ENCODE data around the gene RDH13.
"Not testable (repeated sequence)": the region's sequence is repeated elsewhere in the genome, so short reads cannot be mapped to it uniquely, and the experiment has no call there.

RDH13 gene

DNA sequence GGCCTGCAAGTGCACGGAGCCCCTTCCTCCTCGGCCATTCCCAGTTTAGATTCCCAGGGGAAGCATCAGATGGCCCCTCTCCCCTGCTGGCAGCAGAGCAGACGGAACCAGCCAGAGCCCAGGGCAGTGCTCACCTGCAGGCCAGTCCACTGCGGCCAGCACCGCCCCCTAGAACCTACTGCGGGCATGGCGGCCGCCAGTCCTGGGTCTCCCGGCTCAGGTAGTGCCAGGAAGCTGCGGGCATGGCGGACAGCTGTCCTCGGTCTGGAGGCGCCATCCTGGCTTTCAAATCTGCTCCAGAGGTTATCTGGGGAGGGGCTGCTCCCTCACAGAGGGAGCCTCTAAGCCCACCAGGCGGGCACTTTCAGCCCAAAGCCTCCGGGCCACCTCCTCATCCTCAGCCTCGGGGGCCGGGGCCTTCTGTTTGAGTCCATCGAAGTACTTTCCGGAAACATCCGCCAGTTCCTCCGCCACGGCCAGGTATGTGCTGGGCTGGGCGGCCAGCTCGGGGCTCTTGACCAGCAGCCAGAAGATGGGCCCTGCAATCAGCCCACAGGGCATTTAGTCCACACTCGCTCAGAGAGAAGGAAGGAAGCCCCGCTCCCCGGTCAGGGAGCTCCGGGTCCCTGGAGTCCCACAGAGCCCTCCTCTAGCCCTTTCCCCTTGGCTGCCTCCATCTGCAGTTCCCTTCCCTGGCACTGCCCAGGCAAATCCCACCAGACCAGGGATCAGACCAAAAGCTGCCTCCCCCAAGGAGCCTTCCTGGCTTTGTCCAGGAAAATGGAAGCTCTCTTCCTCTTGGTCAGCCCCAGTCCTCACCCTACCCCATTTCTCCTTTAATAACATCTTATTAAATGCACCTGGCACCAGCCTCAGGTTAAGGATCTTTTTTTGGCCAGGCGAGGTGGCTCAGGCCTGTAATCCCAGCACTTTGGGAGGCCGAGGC lies 17.9 kb downstream of the RDH13 start:
- no peak for DNase-seq (ENCODE audit: low spot score)

DNA sequence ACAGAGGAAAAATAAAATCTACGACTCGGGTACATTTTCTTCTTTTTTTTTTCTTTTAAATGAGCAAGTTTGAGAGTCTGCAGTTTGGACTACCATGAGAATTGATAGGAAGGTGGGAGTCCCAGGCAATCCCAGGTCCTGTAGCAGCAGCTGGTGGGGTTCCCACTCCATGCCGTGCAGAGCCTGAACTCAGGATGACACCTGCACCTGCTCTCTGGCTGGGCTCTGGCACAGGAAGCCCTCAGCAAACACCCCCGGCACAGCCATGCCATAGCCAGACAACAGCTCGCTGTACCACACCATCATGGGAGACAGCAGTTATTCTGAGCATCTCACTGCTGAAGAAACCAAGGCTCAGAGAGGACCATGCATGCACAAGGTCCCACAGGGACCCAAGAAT lies 18.7 kb downstream of the RDH13 start:
- DNase-seq (ENCODE audit: low spot score): no peak

DNA sequence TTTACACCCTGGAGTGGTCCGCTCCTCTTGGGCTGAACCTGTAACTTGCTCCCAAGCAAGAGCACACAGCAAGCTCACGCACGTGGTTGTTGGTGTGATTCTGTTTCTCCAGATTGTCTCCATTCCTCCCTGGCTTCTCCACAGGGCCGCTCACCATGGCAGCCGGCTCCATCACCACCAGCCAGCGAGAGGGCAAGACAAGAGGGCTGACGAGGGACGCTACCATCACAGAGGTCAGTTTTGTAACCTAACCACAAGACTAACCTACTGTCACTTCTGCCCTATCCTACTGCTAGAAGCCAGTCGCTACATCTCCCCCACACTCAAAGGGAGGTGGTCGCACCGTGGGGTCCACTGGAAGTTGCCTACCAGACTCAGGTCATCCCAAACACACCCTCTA lies 20.3 kb downstream of the RDH13 start:
- no peak for DNase-seq (ENCODE audit: low spot score)

DNA sequence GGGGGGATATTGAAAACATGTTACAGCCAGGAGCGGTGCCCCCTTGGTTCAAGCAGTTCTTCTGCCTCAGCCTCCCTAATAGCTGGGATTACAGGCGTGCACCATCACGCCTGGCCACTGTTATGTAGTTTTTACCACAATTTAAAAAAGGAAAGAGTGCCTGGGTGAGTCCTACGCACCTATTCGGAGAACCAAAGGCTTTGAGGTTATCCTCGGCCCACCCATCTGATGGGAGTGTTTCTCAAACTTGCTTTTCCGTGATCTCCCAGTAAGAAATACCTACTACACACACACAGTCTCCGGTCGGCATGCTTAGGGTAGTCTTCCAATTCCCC lies 20.6 kb downstream of the RDH13 start:
- no peak for DNase-seq (ENCODE audit: low spot score)

DNA sequence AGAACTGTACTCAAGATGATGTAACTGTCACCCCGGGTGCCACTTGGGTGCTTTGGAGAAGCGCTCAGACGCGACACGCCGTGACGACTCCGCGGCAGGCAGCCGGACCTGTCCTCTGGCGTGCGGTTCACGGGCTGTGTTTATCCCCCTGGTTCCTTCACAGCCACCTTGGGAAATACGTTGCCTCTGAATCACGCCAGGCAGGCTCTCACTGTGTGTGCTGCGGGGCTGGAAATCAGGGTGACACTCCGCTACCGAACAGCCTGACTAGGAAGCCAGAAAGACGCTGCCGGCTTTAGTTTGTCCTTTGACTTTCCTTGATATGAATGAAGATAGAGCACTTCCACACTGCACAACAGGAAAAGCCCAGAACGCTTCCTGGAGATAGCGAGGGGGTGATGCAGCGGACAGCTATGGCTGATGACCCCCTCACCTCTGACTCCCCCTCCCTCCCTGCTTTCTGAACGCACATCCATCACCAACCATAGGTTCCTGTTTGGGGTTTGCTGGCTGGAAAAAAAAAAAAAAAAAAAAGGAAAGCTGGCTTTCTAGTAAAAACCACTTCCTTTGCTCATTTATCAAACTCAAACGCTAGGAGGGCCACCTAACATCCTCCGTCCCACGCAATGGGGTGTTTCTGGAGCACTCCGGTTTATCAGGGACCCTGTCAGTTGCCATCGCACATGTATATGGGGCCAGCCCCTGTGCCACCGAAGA lies 21.2 kb downstream of the RDH13 start:
- no peak for DNase-seq (ENCODE audit: low spot score)

DNA sequence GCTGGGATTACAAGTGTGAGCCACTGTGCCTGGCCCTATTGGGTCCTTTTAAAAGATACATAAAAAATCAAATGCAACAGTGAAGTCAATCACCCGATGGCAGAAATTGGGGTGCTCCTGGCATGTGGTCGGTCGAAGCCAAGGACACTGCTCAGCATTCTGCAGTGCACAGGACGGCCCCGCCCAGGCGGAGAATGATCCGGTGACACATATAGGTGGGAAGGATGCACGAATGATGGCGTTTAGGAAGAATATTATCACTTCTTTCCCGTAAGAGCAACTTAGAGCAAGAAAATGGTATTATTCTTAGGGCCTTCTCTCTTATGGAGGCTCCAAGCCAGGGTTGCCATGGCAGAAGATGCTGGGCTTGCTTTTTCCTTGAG lies 21.7 kb downstream of the RDH13 start:
- DNase-seq (ENCODE audit: low spot score): no peak

DNA sequence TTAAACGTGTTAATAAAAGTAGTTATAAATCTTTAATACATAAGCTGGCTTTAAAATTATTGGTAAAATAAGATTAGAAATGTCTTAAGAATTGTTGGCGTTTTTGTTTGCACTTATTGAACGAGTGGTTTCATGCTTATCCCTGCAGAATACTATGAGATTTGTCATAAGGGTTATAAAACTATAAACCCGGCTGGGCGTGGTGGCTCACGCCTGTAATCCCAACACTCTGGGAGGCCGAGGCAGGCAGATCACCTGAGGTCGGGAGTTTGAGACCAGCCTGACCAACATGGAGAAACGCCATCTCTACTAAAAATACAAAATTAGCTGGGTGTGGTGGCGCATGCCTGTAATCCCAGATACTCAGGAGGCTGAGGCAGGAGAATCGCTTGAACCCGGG lies 22.3 kb downstream of the RDH13 start:
- DNase-seq (ENCODE audit: low spot score): not testable (repeated sequence)

DNA sequence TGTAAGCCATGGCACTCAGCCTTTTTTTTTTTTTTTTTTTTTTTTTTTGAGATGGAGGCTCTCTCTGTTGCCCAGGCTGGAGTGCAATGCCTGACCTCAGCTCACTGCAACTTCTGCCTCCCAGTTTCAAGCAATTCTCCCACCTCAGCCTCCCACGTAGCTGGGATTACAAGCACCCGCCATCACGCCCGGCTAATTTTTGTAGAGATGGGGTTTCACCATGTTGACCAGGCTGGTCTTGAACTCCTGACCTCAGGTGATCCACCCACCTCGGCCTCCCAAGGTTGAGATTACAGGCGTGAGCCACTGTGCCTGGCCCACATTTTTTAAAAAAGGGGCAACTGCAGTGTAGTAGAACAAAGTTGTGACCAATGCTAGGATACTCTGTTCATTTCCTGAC lies 25.3 kb downstream of the RDH13 start:
- DNase-seq (ENCODE audit: low spot score): not testable (repeated sequence)

DNA sequence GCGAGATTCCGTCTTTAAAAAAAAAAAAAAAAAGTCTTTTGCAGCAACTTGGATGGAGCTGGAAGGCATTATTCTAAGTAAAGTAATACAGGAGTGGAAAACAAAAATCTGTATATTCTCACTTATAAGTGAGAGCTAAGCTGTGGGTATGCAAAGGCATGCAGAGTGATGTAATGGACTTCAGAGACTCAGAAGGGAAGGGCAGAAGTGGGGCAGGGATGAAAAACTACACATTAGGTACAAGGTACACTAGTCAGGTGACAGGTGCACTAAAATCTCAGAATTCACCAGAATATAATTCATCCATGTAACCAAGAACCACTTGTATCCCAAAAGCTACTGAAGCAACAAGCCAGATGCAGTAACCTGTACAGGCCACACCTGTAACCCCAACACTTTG lies 26.9 kb downstream of the RDH13 start:
- no peak for DNase-seq (ENCODE audit: low spot score)

DNA sequence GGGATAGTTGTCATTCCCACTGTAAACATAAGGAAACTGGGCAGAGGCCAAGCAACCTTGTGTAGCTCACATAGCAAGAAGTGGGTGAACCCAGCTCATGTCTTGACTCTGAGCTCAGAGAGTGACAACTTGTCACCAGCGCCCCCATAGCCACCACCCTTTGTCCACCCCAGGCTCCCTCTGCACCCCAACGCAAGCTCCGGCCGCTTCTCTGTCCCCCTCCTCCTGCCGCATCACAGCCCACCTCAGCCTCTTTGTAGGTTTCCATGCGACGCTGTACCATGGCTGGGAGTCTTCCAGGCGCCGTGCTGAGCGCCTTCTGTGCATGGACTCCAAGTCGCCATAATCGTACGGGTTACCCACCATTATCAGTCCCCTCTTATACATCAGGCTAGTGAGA lies 28.2 kb downstream of the RDH13 start:
- no peak for DNase-seq (ENCODE audit: low spot score)

DNA sequence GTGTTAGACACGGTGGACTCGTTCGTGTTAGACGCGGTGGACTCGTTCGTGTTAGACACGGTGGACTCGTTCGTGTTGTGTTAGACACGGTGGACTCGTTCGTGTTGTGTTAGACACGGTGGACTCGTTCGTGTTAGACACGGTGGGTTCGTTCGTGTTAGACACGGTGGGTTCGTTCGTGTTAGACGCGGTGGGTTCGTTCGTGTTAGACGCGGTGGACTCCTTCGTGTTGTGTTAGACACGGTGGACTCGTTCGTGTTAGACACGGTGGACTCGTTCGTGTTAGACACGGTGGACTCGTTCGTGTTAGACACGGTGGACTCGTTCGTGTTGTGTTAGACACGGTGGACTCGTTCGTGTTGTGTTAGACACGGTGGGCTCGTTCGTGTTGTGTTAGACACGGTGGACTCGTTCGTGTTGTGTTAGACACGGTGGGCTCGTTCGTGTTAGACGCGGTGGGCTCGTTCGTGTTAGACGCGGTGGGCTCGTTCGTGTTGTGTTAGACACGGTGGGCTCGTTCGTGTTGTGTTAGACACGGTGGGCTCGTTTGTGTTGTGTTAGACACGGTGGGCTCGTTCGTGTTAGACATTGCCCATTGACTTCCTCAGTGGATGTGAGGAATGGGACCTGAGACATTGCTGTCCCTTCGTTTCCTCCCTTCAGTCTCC lies 29.8 kb downstream of the RDH13 start:
- DNase-seq (ENCODE audit: low spot score): not testable (repeated sequence)

DNA sequence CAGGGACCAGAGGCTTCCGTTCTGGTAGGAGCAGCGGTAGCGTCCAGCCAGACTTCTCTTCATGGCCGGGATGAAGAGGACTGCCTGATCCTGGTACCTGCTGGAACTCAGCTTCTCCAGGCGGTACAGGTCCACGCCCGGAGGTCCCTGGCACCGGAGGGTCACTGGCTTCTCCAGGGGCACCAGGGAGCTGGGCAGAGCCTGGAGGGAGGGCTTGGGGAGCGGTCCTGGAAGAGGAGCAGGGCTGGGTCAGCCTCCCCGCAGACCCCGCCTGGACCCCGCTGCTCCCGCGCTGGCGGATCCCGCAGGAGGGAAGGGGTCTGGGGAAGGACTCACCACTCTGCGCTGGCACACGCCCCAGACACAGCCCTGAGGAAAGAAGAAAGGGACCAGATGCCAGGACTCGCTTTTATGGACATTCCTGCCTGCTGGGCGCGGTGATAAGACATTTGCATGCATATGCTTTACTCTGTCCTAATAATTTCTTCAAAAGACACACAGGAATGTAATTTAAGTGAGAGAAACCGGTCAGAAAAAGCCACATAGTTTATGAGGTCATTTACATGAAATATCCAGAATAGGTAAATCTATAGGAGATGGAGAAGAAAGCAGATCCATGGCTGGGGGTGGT lies 30.7 kb downstream of the RDH13 start:
- no peak for DNase-seq (ENCODE audit: low spot score)

DNA sequence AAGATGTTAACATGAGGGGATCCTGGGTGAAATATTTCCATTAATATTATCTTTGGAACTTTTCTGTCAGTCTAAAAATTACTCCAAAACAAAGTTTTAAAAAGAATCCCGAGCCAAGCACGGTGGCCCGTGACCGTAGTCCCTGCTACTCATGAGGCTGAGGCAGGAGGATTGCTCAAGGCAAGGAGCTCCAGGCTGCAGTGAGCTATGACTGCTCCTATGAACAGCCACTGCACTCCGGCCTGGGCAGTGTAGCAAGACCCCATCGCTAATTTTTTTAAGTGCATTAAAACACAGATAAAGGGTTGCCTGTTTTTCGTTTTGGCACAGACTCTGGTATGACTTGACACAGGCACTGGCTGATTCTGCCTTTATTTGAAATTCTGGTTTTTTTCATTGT lies 31.8 kb downstream of the RDH13 start:
- no peak for DNase-seq (ENCODE audit: low spot score)

DNA sequence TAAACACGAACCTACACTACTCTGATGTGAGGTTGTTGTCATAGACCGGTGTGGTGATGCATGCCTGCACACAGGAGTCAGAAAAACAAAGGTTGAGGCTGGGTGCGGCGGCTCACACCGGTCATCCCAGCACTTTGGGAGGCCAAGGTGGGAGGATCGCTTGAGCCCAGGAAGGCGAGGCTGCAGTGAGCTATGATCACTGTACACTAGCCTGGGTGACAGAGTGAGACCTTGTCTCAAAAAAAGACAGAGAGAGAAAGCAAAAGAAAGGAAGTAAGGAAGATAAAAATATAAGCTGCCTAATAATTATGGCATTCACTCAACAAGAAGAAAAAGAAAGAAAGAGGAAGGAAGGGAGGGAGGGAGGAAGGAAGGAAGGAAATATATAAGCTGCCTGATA lies 34.2 kb downstream of the RDH13 start:
- no peak for DNase-seq (ENCODE audit: low spot score)

DNA sequence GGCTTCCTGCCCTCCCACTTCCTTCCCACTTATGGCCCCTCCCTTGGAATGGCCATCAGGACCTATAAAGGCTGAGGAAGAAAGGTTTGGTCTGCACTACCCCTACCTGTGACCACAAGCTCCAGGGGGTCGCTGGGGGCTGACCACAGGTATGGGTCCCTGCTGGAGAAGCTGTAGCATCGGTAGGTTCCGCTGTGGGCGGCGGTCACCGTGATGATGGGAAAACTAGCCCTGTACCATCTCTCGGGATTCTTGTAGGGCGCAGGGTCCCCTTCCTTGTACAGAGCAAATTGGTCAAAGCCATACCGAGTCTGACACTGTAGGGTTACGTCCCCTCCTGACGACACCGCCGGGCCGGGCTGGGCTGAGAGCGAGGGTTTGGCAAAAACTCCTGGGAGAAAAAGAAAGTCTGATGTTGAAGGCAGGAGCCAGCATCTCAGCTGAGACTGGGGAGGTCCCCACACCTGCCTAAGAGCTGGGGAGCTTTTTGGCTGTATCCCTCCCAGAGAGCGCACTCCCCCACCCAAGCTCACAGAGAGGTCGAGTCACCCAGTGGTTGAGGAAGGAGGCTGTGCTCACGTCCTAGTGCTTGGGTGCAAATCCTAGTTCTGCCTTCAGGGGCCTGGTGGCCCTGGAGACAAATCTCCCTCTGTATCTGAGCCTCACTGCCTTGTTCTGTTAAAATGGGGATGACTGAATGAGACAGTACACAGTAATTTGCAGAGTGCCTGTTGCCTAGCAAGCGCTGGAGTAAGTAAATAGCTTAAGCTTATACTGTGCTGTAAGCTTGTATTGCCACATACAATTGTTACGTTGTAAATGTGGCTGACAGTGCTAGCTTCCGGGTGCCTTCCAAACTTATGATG lies 35.2 kb downstream of the RDH13 start:
- DNase-seq (ENCODE audit: low spot score): no peak

DNA sequence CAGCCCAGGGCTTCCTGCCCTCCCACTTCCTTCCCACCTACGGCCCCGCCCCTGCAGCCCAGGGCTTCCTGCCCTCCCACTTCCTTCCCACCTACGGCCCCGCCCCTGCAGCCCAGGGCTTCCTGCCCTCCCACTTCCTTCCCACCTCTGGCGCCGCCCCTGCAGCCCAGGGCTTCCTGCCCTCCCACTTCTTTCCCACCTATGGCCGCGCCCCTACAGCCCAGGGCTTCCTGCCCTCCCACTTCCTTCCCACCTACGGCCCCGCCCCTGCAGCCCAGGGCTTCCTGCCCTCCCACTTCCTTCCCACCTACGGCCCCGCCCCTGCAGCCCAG lies 35.8 kb downstream of the RDH13 start:
- not testable (repeated sequence) for DNase-seq (ENCODE audit: low spot score)

DNA sequence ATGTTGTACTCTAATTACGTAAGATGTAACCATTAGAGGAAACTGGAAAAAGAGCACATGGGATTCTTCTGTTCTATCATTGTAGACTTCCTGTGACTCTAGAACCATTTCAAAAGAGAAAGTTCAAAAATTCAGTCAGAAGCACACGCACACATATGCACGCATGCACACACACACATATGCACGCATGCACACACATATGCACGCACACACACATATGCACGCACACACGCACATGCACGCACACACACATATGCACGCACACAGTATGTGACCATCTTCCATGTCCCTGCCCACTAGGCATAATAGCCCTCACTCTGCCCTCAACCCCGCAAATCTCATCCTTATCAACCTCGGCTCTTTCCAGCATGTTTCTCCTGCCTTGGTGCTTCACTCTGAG lies 38.8 kb downstream of the RDH13 start:
- no peak for DNase-seq (ENCODE audit: low spot score)

DNA sequence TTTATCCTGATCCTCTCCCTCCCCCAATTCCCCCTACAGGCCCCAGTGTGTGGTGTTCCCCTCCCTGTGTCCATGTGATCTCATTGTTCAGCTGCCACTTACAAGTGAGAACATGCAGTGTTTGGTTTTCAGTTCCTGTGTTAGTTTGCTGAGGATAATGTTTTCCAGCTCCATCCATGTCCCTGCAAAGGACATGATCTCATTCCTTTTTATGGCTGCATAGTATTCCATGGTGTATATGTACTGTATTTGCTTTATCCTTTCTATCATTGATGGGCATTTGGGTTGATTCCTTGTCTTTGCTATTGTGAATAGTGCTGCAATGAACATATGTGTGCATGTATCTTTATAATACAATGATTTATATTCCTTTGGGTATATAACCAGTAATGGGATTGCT lies 42.6 kb downstream of the RDH13 start:
- DNase-seq (ENCODE audit: low spot score): not testable (repeated sequence)

DNA sequence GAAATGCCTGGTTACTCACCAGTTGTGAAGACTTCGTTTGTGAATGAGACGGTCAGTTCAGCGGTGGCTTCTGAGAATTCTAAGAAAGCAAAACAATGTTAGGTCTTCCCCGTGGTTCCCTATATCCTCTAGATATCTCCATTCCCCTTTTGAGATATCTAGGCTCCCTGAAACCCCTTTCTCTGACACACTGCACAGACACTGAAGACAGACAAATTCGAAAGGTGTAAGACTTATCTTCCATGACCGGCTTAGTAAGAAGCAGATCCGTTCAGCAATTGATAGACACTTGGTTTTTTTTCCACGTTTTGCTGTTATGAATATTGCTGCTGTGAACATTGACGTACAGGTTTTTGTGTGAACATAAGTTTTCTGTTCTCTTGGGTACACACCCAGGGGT lies 44.3 kb downstream of the RDH13 start:
- no peak for DNase-seq (ENCODE audit: low spot score)

DNA sequence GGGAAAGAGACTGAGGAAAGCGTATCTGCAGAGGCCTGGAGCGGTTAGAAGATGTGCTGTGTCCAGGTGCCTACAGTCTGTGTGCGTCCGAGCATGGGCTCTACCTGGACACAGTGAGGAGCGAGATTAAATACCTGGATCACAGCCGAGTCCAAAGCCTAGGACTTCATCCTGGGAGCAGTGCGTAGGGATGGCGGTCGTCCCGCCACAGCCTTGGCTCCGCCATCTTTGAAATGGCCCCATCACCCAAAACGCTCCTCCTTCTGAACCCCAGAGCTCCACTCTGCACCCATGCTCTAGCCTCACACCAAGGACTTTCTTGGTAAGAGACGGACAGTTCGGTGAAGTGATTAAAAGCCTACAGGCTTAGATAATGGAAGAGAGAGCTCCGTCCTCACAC lies 44.7 kb downstream of the RDH13 start:
- no peak for DNase-seq (ENCODE audit: low spot score)

DNA sequence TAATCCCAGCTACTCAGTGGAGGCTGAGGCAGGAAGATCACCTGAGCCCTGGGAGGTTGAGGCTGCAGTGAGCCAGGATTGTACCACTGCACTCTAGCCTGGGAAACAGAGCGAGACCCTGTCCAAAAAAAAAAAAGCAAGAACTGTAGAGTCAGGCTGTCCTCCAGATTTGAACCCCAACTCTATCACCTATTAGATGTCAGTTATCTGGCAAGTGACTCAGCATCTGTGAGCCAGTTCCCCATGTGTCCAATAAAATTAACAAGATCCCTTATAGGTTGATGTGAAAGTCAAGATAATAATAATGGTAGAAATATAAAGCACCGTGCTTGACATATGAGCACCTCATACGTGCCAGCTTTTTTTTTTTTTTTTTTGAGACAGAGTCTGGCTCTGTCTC lies 46.9 kb downstream of the RDH13 start:
- DNase-seq (ENCODE audit: low spot score): no peak

DNA sequence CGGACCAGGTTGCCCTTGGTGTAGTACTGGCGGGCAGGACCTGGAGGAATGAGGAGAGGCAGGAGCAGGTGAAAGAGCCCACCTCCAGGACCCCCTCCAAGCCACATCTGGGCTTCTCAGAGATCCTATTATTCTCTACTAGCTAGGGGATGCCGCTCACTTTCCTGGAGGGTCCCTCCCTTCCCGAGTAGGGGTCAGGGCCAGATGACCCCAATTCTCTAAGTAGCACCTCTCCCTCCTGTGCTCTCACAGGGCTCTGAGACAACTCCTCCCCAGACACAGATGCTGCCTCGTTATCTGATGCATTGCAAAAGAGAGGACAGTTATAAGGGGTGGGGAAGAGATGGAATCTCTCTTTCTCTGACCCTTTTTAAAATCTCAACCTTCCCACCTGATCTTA lies 47.8 kb downstream of the RDH13 start:
- DNase-seq (ENCODE audit: low spot score): no peak

All from ecto neural progenitor cell (in vitro differentiated cells).